Brain microvascular endothelial cell (primary cell): Measurements from ENCODE around the gene GNG8.

Experiments used
- DNase-seq: peaks from one replicate; pipeline ENCODE4 v3.0.0-alpha.2; 2020
- H3K27ac ChIP-seq: fragments of 250-450 bp; sonication (Bioruptor Pico); 2 replicates; pipeline ENCODE4 v1.5.1; 2020; ENCODE audit warnings: mild to moderate bottlenecking, moderate library complexity
- H3K27me3 ChIP-seq: fragments of 250-450 bp; sonication (Bioruptor Pico); replicated peaks from 2 replicates; pipeline ENCODE4 v1.5.1; 2020; ENCODE audit warnings: mild to moderate bottlenecking
- H3K36me3 ChIP-seq: fragments of 250-450 bp; sonication (Bioruptor Pico); replicated peaks from 2 replicates; pipeline ENCODE4 v1.5.1; 2020; ENCODE audit warnings: mild to moderate bottlenecking
- H3K4me3 ChIP-seq: 2 replicates; pipeline ENCODE4 v1.5.1; 2011; ENCODE audit warnings: low read depth, mild to moderate bottlenecking, control low read depth, low read length, moderate library complexity
- CTCF ChIP-seq: IDR thresholded peaks from 2 replicates; pipeline ENCODE4 v1.5.1; 2011; ENCODE audit warnings: low read depth, mild to moderate bottlenecking, moderate library complexity, low read length, control low read depth, inconsistent platforms; ENCODE audit errors: missing control alignments
- in situ Hi-C: cut with HindIII; loops from 2 replicates; pipeline ENCODE4 v1.10.0; 2017; ENCODE audit warnings: low sequenced_read_pairs, low pct_ligation_motif_present

The GNG8 gene

GRCh38 chr19:46639358-46640182 is 3.6 kb upstream of the GNG8 start:
- H3K27me3 ChIP-seq: peaks cover 7% of the 10 kb centered on the region
- TF ChIP-seq CTCF: no peak
- DNase-seq: no peak
- no peaks in the 10 kb centered on the region for H3K36me3 ChIP-seq
- H3K4me3 ChIP-seq: peak overlapping the region; percentile 51
- in situ Hi-C loops: no loop called here
- no peak overlapping the region for H3K27ac ChIP-seq

- no peak for DNase-seq
- in situ Hi-C loops: no loop called here
- Histone ChIP-seq H3K27ac (no peak overlapping the region), H3K27me3 (peaks cover 7% of the 10 kb centered on the region), H3K4me3 (no peak overlapping the region), H3K36me3 (no peaks in the 10 kb centered on the region)
- no peak for TF ChIP-seq CTCF
These were observed 1.2 kb upstream of the GNG8 start for GRCh38 chr19:46637224-46637623.

- in situ Hi-C loops: no loop called here
- peaks cover 7% of the 10 kb centered on the region for H3K27me3 ChIP-seq
These were observed 1.3 kb downstream of the GNG8 start for GRCh38 chr19:46634656-46635218.

GRCh38 chr19:46634045-46634655 is 1.9 kb downstream of the GNG8 start:
- Histone ChIP-seq H3K27me3 (peaks cover 7% of the 10 kb centered on the region), H3K36me3 (no peaks in the 10 kb centered on the region), H3K4me3 (peak overlapping the region; percentile 43), H3K27ac (no peak overlapping the region)
- in situ Hi-C loops: no loop called here
- DNase-seq: peak; percentile 63
- no peak for TF ChIP-seq CTCF

More at GRCh38 chr19:46634656-46635218, 1.3 kb downstream of the GNG8 start:
- Histone ChIP-seq H3K4me3 (peak overlapping the region; percentile 20), H3K27ac (no peak overlapping the region), H3K36me3 (no peaks in the 10 kb centered on the region)
- TF ChIP-seq CTCF: no peak
- no peak for DNase-seq

GRCh38 chr19:46633130-46633529 is 2.9 kb downstream of the GNG8 start:
- in situ Hi-C loops: no loop called here
- H3K36me3 ChIP-seq: no peaks in the 10 kb centered on the region
- H3K4me3 ChIP-seq: no peak overlapping the region
- no peak for DNase-seq
- H3K27ac ChIP-seq: no peak overlapping the region
- TF ChIP-seq CTCF: no peak
- H3K27me3 ChIP-seq: peaks cover 7% of the 10 kb centered on the region
